H4 (cell line): ENCODE measurements around the gene ADORA2A. TPM values are rescaled to one million over a fixed set of nuclear protein-coding genes. Genes with fewer than 3 reads are reported as not detected.
A peak's percentile ranks its signal among the peaks of the same experiment; 100 is the strongest.

Source experiments
- DNase-seq: peaks from one replicate; pipeline ENCODE4 v3.0.0-alpha.2; 2015; ENCODE audit warnings: low spot score
- total RNA-seq: library from RNA; depleted of rRNA; stranded (reverse); fragments of >200 nt; shearing (Covaris generic); gene quantifications from 2 replicates; pipeline ENCODE4 v1.2.3, GENCODE V29; 2014

The ADORA2A gene
- total RNA-seq, 1 experiment from 2014 or later: 1.0 TPM

- DNase-seq: no peak
These were observed 23.2 kb downstream of the ADORA2A start for GRCh38 chr22:24450610-24451009.

GRCh38 chr22:24451162-24451561 lies 23.8 kb downstream of the ADORA2A start:
- no peak for DNase-seq

GRCh38 chr22:24453853-24454252 lies 26.5 kb downstream of the ADORA2A start:
- DNase-seq: no peak

GRCh38 chr22:24455039-24455438 lies 27.6 kb downstream of the ADORA2A start:
- DNase-seq: no peak

GRCh38 chr22:24455751-24456426 lies 28.5 kb downstream of the ADORA2A start:
- no peak for DNase-seq

- DNase-seq: no peak
These were observed 30.6 kb downstream of the ADORA2A start for GRCh38 chr22:24457894-24458420.

- DNase-seq: no peak
These were observed 32.5 kb downstream of the ADORA2A start for GRCh38 chr22:24459911-24460310.

- no peak for DNase-seq
These were observed 33.2 kb downstream of the ADORA2A start for GRCh38 chr22:24460418-24461089.

- DNase-seq: no peak
These were observed 35.8 kb downstream of the ADORA2A start for GRCh38 chr22:24463071-24463760.

- DNase-seq: peak; percentile 10
These were observed 38.2 kb downstream of the ADORA2A start for GRCh38 chr22:24465566-24465965.

GRCh38 chr22:24465975-24466374 lies 38.6 kb downstream of the ADORA2A start:
- no peak for DNase-seq

- peak; percentile 32 for DNase-seq
These were observed 39.4 kb downstream of the ADORA2A start for GRCh38 chr22:24466716-24467328.

GRCh38 chr22:24467340-24467739 lies 39.9 kb downstream of the ADORA2A start:
- no peak for DNase-seq

GRCh38 chr22:24471570-24471969 lies 44.2 kb downstream of the ADORA2A start:
- no peak for DNase-seq

- DNase-seq: no peak
These were observed 45.9 kb downstream of the ADORA2A start for GRCh38 chr22:24473284-24473683.

- DNase-seq: peak; percentile 48
These were observed 46.8 kb downstream of the ADORA2A start for GRCh38 chr22:24474221-24474620.

- no peak for DNase-seq
These were observed 47.4 kb downstream of the ADORA2A start for GRCh38 chr22:24474649-24475255.

GRCh38 chr22:24481641-24482040 lies 54.2 kb downstream of the ADORA2A start:
- DNase-seq: no peak

GRCh38 chr22:24482575-24482974 lies 55.2 kb downstream of the ADORA2A start:
- no peak for DNase-seq

GRCh38 chr22:24482998-24483397 lies 55.6 kb downstream of the ADORA2A start:
- no peak for DNase-seq

GRCh38 chr22:24483976-24484545 lies 56.7 kb downstream of the ADORA2A start:
- no peak for DNase-seq
